HL-60 (cell line): Measurements from ENCODE around the gene ZNF716.

ENCODE experiments used
- POLR2AphosphoS5 ChIP-seq: IDR thresholded peaks from 2 replicates; pipeline ENCODE4 v1.6.1; 2012; ENCODE audit warnings: low read depth
- TF ChIP-seq, protein P1 (sequence below): IDR thresholded peaks from 2 replicates; pipeline ENCODE4 v1.6.1; 2012; ENCODE audit warnings: low read depth; ENCODE audit not compliant: insufficient replicate concordance
- TF ChIP-seq, protein P2 (sequence below): IDR thresholded peaks from one replicate; pipeline ENCODE4 v1.5.1; 2011; ENCODE audit warnings: low read length, control low read depth, inconsistent platforms; ENCODE audit not compliant: insufficient read depth

DNA sequence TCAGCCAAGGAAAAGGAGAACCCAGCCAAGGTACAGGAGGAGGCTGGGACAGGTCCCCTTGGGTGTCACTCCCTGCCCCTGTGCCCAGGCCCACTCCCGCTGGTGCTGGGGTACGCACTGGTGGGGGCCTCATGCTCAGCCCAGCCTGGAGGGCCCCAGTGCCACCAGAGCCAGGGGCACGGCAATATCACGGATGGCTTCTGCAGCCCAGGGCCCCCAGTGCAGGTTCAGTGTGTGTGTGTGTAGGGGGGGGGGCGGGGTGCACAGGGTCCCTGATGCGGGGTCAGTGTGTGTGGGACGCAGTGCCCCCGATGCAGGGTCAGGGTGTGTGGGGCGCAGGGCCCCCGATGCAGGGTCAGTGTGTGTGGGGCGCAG lies 23.4 kb upstream of the ZNF716 start:
- no peak for TF ChIP-seq POLR2AphosphoS5
- TF ChIP-seq, protein P1, sequence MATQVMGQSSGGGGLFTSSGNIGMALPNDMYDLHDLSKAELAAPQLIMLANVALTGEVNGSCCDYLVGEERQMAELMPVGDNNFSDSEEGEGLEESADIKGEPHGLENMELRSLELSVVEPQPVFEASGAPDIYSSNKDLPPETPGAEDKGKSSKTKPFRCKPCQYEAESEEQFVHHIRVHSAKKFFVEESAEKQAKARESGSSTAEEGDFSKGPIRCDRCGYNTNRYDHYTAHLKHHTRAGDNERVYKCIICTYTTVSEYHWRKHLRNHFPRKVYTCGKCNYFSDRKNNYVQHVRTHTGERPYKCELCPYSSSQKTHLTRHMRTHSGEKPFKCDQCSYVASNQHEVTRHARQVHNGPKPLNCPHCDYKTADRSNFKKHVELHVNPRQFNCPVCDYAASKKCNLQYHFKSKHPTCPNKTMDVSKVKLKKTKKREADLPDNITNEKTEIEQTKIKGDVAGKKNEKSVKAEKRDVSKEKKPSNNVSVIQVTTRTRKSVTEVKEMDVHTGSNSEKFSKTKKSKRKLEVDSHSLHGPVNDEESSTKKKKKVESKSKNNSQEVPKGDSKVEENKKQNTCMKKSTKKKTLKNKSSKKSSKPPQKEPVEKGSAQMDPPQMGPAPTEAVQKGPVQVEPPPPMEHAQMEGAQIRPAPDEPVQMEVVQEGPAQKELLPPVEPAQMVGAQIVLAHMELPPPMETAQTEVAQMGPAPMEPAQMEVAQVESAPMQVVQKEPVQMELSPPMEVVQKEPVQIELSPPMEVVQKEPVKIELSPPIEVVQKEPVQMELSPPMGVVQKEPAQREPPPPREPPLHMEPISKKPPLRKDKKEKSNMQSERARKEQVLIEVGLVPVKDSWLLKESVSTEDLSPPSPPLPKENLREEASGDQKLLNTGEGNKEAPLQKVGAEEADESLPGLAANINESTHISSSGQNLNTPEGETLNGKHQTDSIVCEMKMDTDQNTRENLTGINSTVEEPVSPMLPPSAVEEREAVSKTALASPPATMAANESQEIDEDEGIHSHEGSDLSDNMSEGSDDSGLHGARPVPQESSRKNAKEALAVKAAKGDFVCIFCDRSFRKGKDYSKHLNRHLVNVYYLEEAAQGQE, result no peak
- TF ChIP-seq, protein P2, sequence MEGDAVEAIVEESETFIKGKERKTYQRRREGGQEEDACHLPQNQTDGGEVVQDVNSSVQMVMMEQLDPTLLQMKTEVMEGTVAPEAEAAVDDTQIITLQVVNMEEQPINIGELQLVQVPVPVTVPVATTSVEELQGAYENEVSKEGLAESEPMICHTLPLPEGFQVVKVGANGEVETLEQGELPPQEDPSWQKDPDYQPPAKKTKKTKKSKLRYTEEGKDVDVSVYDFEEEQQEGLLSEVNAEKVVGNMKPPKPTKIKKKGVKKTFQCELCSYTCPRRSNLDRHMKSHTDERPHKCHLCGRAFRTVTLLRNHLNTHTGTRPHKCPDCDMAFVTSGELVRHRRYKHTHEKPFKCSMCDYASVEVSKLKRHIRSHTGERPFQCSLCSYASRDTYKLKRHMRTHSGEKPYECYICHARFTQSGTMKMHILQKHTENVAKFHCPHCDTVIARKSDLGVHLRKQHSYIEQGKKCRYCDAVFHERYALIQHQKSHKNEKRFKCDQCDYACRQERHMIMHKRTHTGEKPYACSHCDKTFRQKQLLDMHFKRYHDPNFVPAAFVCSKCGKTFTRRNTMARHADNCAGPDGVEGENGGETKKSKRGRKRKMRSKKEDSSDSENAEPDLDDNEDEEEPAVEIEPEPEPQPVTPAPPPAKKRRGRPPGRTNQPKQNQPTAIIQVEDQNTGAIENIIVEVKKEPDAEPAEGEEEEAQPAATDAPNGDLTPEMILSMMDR, result no peak
